GM08714 (cell line): Measurements from ENCODE around the gene APBB3.
"Not testable (repeated sequence)": the region's sequence is repeated elsewhere in the genome, so short reads cannot be mapped to it uniquely, and the experiment has no call there.

Experiments used
- H3K4me3 ChIP-seq: fragments of 200-500 bp; sonication (Bioruptor generic); 2 replicates; pipeline ENCODE4 v1.5.1; 2014; ENCODE audit warnings: mild to moderate bottlenecking, low read length, inconsistent platforms
- ZNF274 ChIP-seq: IDR thresholded peaks from 2 replicates; pipeline ENCODE4 v1.6.1; 2012; ENCODE audit warnings: mild to moderate bottlenecking, low read depth, low read length

Gene APBB3

DNA sequence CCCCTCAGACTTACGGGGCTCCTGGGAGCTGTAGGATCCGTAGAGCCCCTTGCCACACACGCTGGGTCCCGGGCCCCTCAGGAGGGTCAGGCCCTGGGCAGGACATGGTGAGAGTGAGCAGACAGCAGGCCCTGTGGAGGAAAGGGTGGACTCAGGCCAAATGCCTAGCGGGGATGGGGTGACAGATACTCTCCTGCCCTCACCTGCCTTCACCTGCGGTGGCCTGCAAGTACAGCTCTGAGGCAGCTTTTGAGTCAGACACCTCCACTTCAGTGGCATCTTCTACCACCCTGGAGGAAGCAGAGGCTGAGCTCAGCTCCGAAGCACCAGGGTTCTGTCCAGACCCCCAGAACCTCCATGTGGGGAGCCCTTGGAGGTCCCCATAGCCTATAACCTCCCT lies 26.5 kb upstream of the APBB3 start:
- TF ChIP-seq ZNF274, result no peak
- H3K4me3 ChIP-seq, result no peak overlapping the region

DNA sequence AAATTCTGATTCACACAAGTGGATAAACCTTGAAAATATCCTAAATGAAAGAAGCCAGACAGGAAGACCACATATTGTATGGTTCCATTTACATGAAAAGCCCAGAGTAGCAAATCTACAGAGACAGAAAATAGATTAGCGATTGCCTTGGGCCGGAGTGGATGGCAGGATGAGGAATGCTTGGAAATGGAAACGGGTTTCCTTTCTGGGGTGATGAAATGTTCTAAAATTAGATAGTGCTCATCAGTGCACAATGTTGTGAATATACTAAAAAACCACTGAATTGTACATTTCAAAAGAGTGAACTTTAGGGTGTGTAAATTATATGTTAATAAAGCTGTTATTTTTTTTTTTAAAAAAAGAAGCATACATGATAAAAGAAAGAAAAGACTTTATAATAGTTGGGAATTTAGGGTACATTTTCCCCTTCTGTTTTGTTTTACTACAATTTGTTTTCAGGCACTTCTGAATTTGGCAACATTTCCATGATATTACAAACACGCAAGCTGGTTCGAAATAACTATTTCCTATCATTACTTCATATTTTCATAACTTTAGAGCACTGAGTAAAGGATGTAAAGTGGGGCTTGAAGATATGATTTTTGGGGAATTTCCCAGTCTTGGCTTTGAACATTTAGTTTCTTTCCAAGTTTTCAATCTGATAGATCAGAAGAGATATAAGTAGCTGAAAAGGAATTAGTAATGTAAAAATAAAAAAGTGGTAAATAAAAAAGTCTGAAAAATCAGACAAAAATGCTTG lies 24.1 kb upstream of the APBB3 start:
- no peak for TF ChIP-seq ZNF274
- no peak overlapping the region for H3K4me3 ChIP-seq

DNA sequence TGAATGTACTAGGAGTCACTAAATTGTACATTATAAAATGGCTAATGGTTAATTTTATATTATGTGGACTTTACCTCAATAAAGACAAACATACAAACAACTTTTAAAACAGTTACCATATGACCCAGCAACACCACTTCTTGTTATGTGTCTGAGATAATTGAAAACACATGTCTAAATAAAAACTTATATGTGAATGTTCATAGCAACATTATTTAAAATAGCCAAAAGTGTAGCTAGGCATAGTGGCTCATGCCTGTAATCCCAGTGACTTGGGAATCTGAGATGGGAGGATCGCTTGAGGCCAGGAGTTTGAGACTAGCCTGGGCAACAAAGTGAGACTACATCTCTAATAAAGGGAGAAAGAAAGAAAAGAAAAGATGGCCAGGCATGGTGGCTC lies 23.1 kb upstream of the APBB3 start:
- TF ChIP-seq ZNF274, result no peak
- no peak overlapping the region for H3K4me3 ChIP-seq

DNA sequence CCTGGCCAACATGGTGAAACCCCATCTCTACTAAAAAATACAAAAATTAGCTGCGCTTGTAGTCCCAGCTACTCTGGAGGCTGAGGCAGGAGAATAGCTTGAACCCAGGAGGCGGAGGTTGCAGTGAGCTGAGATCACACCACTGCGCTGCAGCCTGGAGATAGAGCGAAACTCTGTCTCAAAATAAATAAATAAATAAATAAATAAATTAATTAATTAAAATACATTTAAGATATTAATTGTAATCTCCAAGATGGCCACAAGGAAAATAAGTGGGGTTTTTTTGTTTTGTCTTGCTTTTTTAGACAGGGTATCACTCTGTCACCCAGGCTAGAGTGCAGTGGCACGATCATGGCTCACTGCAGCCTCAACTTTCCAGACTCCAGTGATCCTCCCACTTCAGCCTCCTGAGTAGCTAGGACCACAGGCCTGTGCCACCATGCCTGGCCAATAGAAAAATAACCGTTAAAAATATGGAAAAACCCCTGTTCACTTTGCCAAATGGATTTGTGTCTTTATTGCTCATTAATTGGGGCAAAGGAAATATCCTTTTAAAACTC lies 14.9 kb upstream of the APBB3 start:
- H3K4me3 ChIP-seq, result not testable (repeated sequence)

DNA sequence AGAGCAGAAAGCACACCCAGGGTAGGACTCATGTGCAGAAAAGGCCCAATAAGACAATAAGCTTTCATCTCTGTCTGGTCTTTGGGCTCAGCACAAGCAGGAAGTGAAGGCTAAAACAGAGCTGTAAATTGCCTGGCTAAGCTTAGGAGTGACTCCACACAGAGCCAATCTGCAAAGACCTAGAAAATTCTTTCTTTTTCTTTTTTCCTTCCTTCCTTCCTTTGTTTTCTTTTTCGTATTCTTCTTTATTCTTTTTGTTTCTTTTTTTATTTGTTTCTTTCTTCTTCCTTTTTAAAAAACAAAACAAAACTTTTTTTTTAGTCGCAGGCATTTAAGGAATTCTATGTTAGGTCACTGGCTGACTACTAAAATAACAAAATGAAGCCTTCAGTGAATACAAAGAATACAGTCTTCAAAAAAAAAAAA lies 12.4 kb upstream of the APBB3 start:
- no peak for TF ChIP-seq ZNF274

DNA sequence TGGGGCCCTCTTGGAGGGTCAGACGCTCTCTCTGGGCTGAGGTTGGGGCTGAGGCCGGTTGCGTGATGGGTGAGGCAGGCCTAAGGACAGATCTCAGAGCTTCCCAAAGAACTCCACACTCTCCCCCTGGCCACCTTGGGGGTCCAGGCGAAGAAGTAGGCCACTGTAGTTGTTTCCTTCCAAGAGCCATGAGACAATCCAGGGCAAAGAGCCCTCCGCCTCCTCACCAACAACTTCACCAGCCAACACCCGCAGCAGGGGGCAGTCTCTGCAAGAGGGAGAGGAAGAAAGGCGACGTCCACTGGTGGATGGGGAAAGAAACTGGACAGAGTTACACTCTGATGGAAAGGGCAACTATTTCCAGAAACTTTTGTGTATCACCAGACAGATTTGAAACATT lies 10.9 kb upstream of the APBB3 start:
- no peak overlapping the region for H3K4me3 ChIP-seq
- TF ChIP-seq ZNF274, result no peak

More for the DNA sequence above, 12.4 kb upstream of the APBB3 start:
- no peak overlapping the region for H3K4me3 ChIP-seq

DNA sequence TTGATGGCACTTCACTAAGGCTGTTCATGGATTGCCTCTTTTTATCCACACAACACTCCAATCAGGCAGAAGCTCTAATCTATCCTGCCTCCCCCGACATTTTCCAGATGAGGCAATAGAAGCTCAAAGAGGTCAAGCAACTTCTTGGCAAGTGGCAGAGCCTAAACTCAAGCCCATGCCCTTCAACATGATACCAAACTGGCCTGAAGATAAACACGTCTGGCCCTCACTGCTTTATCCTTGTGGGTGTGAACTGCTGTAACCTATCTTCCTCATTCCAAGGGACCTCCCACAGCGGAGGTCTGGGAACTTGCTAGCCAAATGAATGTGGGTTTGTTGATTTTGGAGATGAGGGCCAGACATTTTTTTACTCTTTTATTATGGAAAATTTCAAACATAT lies 9.8 kb upstream of the APBB3 start:
- no peak for TF ChIP-seq ZNF274
- H3K4me3 ChIP-seq, result no peak overlapping the region

DNA sequence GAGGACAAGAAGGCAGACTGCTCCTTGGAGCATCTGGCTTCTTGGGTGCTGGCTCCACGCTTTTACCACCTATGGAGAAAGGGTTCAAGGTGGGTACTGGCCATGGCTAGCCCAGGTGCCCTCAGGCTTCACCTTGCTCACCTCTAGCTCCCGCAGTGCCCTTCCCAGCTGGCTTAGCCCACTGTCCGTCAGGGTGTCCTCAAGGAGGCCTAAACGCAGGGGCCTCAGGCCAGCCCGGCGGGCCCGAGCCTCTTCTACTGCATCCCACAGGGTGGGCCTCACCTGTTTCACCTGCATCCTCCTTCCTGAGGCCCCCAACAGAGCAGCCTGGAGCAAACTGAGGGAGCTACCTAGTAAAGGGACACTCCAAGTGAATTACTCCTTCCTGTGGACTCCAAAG lies 9.3 kb upstream of the APBB3 start:
- H3K4me3 ChIP-seq, result no peak overlapping the region
- TF ChIP-seq ZNF274, result no peak

DNA sequence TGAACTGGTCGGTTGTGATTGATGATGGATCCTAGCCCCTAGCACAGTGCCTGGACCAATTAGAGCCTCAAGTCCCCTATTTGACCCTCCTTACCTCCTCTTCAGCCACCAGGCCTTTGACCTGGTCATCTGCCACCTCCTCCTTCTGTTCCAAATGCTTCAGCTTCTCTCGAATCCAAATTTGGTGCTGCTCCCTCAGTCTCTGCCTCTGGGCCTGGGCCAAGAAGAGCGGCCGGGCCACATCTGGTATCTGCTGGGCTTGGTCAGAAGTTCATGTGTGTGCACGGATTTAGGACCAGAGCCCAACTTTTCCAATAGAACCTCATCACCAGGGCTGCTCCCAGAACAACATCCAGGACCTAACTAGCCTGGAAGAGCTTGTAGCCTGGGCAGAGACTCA lies 6.7 kb upstream of the APBB3 start:
- no peak for TF ChIP-seq ZNF274
- no peak overlapping the region for H3K4me3 ChIP-seq

DNA sequence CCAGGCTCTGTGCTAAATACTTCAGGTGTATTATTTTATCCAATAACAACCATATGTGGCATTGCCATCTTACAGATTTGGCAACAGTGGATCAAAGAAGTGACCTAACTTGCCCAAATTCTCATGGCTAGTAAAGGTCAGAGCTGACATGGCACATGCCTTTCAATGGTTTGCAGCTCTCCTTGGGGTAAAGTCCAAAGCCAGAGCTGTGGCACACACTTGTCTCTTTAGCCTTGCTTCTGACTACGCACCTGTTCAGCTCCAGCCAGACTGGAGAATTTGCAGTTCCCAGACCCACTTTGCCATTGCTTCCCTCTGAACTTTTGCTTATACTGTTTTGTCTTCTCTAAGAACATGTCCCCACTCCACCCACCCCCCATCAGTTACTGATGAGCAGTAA lies 6.1 kb upstream of the APBB3 start:
- no peak for TF ChIP-seq ZNF274
- no peak overlapping the region for H3K4me3 ChIP-seq

DNA sequence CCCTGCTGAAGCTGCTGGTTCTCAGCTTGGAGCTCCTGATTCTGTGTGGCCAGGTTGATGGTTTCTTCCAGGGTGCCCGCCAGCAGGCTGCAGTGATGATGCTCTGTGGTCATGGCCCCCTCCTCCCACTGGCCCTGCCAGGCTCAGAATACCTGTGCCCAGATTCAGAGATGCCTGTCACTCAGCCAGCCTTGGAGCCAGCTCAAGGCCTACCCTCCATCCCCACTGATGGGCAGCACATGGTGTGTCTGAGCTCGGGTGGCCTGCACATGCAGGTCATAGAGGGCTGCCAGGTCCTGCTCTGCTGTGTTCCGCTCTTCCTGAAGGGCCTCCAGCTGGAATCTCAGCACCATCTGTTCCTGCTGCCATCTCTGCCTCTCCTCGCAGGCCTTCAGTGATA lies 5.7 kb upstream of the APBB3 start:
- TF ChIP-seq ZNF274, result no peak
- H3K4me3 ChIP-seq, result no peak overlapping the region

DNA sequence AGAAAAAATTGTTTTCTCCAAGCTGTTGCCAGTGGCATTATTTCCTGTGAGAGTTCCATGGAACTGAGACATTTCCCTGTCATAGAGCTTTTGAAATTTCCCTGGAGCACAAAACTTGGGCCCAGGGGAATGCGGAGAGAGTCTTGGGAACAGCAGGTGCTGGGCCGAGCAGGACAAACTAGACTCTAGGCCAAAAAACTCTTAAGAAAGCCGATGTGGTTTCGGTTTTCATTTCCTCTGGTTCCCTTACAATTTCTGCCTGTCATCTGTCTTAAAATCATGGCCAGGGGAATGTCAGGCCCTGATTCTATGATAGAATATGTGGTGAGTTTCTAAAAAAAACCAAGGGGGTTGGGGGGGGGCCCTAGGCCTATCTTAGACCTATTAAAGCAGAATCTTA lies 4.8 kb upstream of the APBB3 start:
- no peak for TF ChIP-seq ZNF274
- H3K4me3 ChIP-seq, result no peak overlapping the region

DNA sequence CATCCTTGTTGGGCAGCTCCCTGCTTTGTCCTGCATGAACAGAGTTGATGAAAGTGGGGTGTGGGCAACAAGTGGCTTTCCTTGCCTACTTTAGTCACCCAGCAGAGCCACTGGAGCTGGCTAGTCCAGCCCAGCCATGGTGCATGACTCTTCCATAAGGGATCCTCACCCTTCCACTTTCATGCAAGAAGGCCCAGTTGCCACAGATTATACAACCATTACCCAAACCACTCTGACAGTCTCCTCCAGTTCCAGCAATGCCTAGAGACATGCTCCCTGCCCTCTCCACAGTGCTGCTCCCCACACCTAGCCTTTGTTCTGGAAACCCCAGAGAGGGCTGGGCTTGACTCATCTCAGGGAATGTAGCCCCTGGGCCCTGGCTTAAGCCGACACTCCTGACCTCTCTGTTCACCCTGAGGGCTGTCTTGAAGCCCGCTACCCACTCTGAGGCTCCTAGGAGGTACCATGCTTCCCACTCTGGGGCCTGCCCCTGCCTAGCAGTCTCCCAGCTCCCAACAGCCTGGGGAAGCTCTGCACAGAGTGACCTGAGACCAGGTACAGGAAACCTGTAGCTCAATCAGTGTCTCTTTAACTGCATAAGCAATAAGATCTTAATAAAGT lies 4.2 kb upstream of the APBB3 start:
- no peak for TF ChIP-seq ZNF274

DNA sequence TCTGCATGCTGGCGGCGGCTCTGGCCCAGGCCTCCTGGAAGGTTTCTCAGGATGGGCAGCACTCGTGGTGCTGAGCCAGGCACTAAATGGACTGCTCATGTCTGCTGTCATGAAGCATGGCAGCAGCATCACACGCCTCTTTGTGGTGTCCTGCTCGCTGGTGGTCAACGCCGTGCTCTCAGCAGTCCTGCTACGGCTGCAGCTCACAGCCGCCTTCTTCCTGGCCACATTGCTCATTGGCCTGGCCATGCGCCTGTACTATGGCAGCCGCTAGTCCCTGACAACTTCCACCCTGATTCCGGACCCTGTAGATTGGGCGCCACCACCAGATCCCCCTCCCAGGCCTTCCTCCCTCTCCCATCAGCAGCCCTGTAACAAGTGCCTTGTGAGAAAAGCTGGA lies 3.5 kb upstream of the APBB3 start:
- H3K4me3 ChIP-seq, result no peak overlapping the region
- no peak for TF ChIP-seq ZNF274

More for the DNA sequence above, 4.2 kb upstream of the APBB3 start:
- no peak overlapping the region for H3K4me3 ChIP-seq

DNA sequence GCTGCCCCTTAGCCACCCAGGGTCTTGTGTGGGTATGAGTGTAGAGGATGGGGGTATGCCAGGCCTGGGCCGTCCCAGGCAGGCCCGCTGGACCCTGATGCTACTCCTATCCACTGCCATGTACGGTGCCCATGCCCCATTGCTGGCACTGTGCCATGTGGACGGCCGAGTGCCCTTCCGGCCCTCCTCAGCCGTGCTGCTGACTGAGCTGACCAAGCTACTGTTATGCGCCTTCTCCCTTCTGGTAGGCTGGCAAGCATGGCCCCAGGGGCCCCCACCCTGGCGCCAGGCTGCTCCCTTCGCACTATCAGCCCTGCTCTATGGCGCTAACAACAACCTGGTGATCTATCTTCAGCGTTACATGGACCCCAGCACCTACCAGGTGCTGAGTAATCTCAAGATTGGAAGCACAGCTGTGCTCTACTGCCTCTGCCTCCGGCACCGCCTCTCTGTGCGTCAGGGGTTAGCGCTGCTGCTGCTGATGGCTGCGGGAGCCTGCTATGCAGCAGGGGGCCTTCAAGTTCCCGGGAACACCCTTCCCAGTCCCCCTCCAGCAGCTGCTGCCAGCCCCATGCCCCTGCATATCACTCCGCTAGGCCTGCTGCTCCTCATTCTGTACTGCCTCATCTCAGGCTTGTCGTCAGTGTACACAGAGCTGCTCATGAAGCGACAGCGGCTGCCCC lies 2.9 kb upstream of the APBB3 start:
- TF ChIP-seq ZNF274, result no peak
- no peak overlapping the region for H3K4me3 ChIP-seq
